ENCODE measurements around the gene PRKN.
A peak's percentile ranks its signal among the peaks of the same experiment; 100 is the strongest.

Gene PRKN

DNA sequence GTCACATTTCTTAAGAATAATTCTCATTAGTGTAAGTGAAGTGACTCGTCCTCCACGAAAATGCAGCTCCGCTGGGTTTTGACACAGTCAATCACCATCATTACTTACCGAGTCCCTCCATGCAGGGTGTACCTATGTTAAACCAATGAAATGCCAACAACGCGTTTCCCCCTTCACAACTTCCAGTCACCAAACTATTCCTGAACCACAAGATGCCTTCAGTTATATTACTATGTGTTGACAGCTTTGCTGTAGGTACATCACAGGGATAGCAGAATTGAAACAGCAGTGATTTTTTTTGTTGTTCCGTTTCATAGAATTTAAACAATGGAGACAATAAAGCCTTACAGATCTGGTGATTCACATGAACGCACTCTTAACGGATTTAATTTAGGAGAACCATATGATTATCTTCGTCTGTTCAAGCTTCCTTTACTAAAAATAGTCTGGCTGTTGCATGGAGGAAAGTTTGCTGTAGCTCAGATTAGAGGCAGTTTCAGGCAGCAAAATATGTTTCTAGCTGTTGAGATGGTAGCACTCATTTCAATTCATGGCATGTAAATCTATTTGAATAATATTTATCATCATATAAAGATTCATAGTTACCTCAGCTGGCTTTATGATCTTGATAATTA lies 652.8 kb downstream of the PRKN start:
- no peak for DNase-seq (ENCODE audit: low spot score)
- no peak for FAIRE-seq

DNA sequence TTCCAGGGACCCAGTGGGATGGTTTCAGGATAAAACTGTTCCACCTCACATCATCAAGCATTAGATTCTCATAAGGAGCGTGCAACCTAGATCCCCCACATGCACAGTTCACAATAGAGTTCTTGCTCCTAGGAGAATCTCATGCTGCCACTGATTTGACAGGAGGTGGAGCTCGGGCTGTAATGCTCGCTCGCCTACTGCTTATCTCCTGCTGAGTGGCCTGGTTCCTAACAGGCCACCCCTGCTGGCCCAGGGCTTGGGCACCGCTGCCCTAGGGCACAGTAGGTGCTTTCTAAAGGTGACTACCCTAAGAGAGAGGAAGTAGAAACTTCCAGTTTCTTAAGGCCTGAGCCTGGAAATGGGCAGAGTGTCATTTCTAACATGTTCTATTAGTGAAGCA lies 656.9 kb downstream of the PRKN start:
- FAIRE-seq (no peak), DNase-seq (ENCODE audit: low spot score) (no peak)

DNA sequence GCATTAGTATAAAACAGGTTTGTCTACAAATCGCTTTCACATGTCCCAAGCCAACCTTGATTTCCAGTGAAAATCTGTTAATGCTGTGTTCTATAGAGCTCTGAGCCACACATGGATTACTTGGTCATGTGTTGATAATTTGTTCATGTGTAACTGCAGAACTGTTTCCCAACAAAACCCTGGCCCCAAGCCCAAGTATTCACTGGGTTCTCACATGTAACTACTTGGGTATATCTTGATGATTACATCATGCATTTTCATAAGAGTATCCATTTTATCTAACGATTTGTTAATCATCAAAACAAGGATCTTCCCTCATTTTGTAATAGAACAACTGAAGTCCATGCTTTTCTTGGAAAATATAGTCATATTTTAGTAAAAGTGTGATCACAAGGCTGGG lies 657.6 kb downstream of the PRKN start:
- DNase-seq (ENCODE audit: low spot score) (no peak), FAIRE-seq (no peak)

DNA sequence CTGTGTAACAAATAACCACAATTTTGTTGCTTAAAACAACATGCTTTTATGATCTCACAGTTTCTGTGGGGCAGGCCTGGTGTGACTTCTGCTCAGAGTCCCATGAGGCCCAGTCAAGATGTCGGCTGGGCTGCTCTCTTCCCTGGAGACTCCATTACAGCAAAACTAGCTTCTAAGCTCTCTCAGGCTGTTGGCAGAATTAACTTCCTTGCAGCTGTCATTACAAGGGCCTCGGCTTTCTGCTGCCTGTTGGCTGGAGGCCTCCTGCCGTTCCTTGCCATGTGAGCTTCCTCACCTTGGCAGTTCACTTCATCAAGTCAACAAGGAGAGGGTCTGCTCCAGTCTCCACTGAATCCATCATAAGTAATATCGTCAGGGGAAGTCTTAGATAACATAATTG lies 659.2 kb downstream of the PRKN start:
- FAIRE-seq = no peak
- DNase-seq (ENCODE audit: low spot score) = no peak

DNA sequence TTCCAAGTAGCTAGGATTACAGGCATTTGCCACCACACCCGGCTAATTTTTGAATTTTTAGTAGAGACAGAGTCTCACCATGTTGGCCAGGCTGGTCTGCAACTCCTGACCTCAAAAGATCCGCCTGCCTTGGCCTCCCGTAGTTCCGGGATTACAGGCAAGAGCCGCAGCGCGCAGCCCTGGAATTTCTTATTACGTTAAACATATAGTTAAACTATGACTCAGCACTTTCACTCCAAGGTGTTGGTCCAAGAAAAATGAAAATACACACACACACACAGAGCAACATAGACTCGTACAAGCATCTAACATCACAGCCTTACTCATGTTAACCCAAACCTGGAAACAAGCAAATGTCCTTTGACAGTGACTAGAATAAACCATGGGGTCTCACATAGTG lies 663.9 kb downstream of the PRKN start:
- no peak for DNase-seq (ENCODE audit: low spot score)

DNA sequence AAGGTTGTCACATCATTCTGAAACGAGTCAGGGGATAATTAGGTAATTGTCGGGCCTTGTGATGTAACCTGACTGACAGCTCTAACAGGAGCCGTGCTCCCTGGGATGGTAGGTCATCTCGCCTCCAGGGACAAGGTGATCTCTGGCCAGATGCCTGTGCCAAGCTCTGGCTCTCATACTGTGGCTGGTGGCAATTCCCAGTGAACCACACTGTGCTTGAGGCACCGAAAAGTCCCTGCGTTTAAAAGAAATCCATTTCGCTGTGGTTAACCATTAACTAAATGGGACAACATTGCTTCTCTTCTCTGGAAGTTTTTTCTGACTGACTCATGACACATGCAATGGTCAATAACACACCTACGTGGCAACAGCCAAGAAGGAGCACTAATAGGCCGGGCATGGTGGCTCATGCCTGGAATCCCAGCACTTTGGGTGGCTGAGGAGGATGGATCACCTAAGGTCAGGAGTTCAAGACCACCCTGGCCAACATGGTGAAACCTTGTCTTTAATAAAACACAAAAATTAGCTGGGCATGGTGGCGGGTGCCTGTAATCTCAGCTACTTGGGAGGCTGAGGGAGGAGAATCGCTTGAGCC lies 669.2 kb downstream of the PRKN start:
- FAIRE-seq (peak; percentile 98), DNase-seq (ENCODE audit: low spot score) (peak; percentile 99)

More for the DNA sequence above, 663.9 kb downstream of the PRKN start:
- FAIRE-seq = no peak

DNA sequence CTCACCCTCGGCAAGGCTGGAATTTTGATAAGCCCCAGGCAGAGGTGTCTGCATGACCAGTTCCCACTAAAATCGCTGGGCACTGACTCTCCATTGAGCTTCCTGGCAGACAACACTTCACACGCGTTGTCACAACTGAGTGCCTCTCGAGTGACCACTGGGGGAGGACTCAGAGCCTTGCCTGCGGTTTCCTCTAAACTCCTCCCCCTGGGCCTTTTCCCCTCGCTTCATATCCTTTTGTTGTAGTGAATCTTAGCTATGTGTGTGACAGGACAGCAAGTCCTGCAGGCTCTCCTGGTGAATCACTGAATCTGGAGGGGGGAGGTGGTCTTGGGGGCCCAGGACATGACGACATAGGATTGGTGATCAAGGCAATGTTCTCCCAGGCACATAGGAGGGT lies 670.8 kb downstream of the PRKN start:
- DNase-seq (ENCODE audit: low spot score) (peak; percentile 97), FAIRE-seq (peak; percentile 95)

DNA sequence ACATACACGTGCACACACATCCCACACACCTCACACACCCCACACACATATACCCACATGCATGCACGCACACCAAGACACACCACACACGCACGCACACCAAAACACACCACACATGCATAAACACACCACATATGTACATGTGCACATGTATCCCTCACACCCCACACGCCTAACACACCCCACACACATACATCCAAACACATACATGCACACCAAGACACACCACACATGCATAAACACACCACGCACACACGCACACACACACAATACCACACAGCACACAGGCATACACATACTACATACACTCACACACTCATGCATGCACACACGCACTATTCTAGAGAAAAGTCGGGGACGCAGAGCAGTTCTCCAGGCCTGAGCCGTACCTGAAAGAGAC lies 671.5 kb downstream of the PRKN start:
- DNase-seq (ENCODE audit: low spot score) = no peak
- FAIRE-seq = no peak

DNA sequence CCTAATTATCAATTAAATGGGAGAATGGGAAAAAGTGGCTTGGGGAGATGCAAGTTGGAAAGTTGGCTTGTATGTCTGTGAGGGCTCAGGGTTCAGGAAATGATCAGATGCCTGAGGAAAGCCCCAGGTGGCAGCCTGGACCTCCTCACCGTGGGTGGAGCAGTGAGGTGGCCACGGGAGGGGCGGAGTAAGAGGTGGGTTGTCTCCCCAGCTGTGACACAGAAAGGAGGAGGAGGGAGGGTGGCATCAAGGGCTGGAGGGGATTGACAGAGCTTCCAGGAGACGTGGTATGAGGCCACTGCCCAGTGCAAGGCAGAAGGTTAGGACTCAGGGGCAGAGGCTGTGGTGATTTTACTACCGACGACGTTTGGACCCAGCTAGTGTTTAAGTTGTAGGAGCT lies 672.2 kb downstream of the PRKN start:
- FAIRE-seq (no peak), DNase-seq (ENCODE audit: low spot score) (peak; percentile 49)

DNA sequence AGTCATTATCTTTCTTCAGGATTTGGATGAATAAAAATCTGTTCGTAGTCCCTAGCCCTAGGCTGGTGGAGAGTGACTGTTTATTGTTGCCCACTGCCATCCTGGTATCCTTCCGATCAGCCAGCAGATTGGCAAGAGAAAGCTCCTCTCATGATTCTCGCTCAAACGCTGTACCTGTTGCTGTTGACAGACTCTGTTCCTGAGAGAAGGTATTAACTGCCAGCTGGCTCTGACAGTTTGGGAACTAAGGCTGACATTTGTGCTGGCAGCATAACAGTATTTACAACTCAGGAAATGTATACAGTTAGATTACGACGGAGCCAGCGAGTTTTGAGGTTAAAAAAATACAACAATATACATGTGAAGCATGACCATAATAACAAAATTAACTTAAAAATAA lies 674.5 kb downstream of the PRKN start:
- FAIRE-seq (no peak), DNase-seq (ENCODE audit: low spot score) (no peak)

DNA sequence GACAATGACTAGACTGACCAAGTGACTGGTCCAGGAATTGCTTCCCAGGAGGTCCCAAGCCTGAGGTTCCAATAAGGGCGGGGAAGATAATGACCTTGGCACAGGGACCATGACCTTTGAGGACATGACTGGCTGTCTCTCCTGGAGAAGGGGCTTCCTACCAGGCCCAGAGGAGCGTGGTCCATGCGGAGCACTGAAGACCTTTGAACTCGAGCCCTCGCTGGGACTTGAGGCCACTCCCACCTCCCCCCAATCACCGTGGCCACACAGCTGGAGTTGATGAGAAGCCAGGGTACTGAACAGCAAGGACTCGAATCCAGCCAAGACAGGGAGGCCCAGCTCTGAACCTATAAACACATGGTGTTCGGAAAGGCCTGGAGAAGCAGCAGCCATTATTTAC lies 677.0 kb downstream of the PRKN start:
- DNase-seq (ENCODE audit: low spot score) (no peak), FAIRE-seq (no peak)

DNA sequence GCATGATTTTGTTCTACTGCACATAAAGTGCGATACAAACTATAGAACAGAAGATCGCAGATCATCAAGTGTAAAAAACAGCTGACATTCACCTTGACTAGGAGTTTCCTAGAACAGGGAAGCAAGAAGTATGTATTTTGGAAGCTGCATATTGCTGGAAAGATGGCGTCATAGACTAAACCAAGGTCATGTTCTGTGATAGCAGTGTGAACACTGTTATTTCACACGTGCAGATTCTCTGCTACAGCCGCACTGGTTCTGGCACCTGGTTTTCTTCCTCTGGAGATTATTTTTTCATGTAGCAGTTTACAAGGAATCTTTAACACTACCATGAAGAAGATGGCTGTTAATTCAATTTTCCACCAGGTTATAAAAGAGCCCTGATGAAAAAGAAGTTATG lies 681.2 kb downstream of the PRKN start:
- FAIRE-seq (no peak), DNase-seq (ENCODE audit: low spot score) (no peak)

DNA sequence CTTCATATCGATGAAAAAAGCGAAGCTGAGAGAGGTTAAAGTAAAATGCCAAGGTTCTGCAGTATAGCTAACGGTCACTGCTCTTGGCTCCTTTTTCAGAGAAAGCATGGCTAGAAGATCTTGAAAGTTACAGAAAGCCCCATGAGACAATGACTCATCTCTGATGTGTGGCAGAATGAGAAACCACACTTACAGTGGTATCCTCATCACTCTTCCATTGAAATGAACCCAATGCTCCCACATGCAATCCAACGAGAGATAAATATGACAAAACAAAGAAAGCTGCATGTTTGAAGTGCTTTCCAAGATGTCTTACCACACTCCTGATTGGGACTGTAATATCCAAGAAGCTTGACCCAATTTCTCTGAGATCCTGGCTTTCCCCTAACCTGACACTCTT lies 694.9 kb downstream of the PRKN start:
- peak; percentile 55 for DNase-seq (ENCODE audit: low spot score)
- peak; percentile 82 for FAIRE-seq

DNA sequence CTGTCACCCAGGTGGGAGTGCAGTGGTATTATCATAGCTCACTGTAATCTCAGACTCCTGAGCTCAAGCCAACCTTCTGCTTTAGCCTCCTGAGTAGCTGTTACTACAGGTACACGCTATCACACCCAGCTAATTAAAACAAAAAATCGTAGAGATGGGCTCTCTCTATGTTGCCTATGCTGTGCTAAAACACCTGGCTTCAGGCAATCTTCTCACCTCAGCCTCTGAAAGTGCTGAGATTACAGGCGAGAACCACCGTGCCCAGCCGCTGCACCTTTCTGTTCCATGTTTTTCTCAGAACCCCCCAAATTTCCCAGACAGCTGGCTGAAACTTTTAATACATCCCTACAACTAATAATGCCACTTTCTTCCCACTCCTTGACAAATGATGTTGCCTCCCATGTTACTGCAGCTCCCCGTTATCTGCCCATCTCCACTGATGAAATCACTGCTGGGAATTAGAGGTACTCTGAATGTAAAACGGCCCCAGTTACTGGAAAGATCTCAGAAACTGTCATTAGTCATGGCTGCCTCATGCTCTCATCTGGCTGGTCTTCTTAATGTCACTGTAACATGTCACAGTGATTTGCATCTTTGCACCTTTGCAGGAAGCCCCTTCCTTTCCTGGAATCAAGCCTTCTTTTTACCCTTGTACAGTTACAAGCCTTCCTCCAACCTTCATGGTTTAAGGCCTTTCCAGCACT lies 697.5 kb downstream of the PRKN start:
- DNase-seq (ENCODE audit: low spot score) (no peak), FAIRE-seq (no peak)

DNA sequence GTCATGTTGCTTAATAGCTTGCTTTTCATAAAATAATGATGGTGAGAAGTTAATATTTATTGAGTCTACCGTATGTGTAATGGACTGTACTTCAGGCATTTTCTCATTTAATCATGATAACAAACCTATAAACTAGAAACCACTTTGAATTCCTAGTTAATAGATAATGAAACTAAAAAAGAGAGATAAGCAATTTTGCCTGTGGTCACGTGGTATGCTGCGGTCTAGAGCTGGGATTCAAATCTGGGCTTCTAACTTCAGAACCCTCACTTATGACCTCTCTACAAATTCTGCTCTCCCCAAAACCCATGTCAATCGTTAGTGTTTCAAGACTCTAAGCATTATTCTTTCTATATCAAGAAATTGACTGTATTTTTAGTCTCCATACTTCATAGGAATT lies 700.7 kb downstream of the PRKN start:
- peak; percentile 49 for FAIRE-seq

DNA sequence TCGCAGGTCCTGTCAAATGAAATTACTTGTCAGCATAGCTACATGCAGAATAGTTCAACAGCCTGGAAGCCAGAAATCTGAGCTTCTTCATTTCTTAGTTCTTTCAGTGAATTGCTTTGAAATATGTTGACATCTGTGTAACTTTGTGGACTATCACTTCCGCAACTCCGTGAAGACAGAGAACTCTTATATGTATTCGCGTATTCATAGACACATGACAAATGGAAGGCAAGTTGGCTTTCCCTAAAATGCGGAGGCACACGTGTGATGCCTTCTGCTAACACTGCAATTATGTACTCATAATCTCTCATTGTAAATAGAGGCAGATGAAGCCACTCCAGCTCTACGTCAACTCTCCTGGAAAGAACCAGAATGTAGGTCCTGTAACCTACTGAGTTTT lies 701.5 kb downstream of the PRKN start:
- DNase-seq (ENCODE audit: low spot score) = no peak
- FAIRE-seq = no peak

More for the DNA sequence above, 700.7 kb downstream of the PRKN start:
- peak; percentile 8 for DNase-seq (ENCODE audit: low spot score)

DNA sequence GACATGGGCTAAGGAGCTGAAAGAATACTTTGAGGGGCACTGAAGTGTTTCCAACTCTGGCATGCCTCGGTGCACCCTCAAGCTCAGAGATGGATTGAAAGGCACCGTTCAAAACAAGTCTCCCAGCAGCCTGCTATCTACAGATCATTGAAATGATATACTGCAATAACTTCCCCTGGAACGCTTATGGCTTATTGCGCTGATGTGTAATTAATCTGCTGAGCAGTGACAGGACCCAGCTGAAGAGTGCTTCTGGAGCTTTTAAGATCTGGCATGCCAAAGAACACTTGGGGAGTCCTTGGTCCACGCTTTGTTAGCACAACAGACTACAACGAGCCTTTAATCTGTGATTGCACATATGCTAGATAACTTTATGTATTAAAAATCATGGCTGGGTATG lies 708.2 kb downstream of the PRKN start:
- FAIRE-seq (no peak), DNase-seq (ENCODE audit: low spot score) (no peak)

DNA sequence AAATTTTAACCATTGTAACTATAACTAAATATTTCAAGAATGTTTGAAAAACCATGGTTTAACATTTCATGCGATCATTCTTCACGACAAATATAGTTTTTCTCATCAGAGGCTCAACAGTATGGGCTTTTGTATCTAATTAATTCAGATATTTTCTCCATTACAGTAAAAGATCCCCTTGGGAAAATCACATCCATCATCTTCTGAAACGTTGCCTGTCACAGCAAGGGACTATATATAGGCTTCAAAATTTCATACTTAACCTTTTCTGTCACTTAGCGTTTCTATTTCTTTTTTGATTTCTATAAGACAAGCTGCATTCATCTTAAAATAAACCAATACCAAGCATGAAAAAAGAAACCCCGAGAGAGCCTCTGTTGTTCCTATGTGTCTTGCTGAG lies 710.0 kb downstream of the PRKN start:
- FAIRE-seq = no peak
- DNase-seq (ENCODE audit: low spot score) = no peak

DNA sequence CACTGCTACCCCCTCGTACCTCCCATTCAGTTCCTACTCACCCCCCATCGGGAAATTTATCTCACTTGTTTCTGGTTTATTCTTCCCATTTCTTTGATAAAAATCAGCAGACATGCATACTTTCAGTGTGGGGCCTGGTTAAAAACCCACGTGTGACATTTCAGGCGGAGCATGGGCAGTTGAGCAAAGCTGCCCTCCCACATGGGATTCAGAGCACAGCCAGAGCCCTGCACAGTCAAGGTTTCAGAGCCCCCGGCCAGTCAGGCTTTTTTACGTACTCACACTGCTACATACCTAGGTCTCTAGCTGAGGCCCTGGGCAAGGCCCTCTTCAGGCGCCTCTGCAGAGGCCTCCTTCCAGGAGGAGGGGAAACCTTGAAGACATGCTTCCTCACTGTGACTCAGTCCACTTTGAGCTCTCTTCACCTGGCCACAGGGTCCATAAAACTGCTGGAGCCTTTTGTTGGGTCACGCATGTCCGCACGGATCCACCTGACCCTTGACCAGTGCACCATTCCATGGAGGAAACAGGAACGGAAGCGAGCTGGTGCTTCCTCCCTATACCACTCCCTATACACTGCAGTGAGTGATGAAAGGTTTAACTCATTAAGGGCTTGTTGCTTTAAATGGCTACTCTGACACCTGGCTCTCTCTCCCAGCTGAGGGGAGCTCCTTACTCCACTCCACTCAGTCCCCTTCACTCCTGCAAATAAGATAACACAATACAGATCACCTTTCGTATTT lies 713.3 kb downstream of the PRKN start:
- DNase-seq (ENCODE audit: low spot score) = no peak
- FAIRE-seq = no peak

DNA sequence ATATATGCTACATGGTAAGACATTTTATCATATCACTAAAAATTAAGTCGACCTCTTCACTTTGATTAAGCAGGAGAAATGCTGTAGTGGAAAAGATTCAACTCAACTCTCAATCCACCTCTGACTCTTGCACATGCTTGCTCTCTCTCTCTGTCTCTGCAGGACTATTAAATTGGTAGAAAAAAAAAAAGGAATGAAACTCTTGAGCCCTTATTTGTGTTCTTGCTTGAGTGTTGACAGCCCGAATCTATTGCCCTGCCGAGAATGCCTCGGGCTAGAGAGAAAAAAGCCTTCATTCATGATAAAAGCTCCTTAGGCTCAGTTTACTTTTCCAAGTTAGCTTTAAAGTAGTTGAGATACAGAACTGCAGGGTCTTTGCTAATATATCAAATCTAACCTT lies 722.2 kb downstream of the PRKN start:
- DNase-seq (ENCODE audit: low spot score) = no peak
- FAIRE-seq = no peak

DNA sequence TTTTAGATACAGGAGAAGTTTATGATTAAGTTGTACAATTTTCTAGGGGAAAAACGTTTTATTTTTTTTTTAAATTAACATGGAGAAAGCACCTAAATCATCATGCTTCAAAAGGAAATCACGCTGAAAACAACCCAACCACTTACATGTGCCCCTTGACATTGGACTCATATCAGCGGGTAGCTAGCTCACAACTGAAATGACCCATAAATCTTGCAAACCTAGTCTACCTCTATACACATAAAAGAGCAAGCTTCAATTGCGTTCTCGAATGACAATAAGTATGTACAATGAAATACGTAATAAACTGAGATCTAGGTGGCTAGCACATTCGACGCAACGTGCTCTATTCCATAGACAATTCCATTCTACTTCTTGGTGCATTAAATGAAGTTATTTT lies 730.8 kb downstream of the PRKN start:
- FAIRE-seq (no peak), DNase-seq (ENCODE audit: low spot score) (no peak)

DNA sequence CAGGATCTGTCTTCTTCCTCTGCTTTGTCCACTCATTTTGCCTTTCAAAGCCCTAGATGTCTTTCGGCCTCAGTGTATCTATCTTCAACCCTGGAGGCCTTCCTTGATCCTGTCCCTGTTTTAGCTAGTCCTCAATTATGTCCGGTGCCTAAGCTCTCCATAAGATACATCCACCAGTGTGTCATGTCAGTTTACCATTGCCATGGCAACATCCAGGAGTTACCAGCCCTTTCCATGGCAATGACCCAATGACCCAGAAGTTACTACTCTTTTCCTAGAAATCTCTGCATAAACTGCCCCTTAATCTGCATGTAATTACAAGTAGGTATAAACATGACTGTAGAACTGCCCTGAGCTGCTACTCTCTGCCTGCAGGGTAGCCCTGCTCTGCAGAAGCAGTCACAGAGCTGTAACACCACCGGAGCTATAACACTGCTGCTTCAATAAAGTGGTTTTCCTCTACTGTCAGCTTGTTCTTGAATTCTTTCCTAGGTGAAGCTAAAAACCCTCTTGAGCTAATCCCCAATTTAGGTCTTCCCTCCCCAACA lies 741.6 kb downstream of the PRKN start:
- no peak for DNase-seq (ENCODE audit: low spot score)
- no peak for FAIRE-seq

Measured in RCC 7860 (cell line).